ENCODE measurements around the gene LTB4R2.

The LTB4R2 gene

DNA sequence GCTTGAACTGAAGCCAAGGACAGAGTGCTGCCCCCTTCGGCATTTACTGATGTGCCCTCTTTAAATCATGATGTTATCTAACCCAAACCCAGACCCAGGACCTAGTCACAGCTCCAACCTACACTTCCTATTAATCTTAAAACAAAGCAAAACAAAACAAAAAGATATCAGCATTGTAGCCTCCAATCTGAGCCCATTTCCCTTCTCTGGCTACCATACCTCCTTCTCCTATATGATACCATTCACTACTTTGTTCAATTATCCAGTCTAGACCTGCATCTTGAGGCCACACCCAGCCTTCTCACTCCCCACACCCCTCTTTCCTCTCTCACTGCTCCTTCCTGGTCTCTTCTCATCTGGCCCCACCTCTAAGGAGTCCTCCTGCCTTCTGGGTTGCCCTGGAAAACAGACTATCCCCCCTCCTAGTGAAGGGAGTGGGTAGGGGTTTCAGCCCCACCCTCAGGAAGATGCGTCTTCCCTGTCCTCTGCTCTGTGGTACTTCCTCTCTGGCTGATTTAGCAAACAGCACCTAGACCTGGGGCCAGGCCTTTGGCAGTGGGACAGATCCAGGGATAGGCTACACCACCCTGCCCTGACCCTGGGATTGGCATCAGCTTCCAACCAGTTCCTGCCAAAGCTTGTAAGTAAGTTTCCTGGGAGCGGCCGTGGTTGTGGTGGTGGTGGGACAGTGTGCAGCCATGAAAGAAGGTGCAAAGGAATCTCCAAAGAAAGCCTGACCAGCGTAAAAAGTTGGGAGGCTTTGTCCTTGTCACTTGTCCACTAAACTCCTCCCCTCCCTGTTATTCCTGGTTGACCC, 4.6 kb downstream of the LTB4R2 start:
- FAIRE-seq = no peak
- no peak for DNase-seq (ENCODE audit: insufficient read length, low spot score)

DNA sequence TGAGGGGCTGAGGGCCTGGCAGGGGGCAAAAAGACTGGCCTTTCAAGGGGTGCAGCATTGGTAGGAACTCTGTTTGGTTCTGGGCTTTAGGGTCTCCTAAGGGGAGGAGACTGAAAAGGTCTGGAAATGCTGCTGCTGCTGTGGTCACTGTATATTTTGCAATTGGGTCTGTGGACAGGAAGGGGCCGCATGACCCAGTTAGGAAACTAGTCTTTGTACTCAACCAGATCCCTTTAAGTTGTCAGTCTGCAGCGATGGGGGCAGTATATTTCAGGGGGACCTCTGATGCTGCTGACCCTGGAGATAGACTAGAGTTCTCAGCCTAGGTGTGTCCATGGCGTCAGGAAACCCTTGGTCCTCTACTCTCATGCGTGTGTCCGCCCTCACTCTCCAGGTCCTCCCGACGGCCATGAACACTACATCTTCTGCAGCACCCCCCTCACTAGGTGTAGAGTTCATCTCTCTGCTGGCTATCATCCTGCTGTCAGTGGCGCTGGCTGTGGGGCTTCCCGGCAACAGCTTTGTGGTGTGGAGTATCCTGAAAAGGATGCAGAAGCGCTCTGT, 5.4 kb downstream of the LTB4R2 start:
- FAIRE-seq (no peak), DNase-seq (ENCODE audit: insufficient read length, low spot score) (no peak)
- TF ChIP-seq POLR2A (IDR thresholded peaks at IDR 0.05; ENCODE audit: low read depth, low read length) (no peak), POLR2AphosphoS5 (IDR thresholded peaks at IDR 0.05; ENCODE audit: low read depth, low read length) (no peak)

More for the DNA sequence above, 4.6 kb downstream of the LTB4R2 start:
- TF ChIP-seq POLR2A (IDR thresholded peaks at IDR 0.05; ENCODE audit: low read depth, low read length) = no peak
- TF ChIP-seq POLR2AphosphoS5 (IDR thresholded peaks at IDR 0.05; ENCODE audit: low read depth, low read length) = no peak
- no peak for TF ChIP-seq TAF1 (IDR thresholded peaks at IDR 0.05; ENCODE audit: low read depth, low read length)
- TF ChIP-seq PAX5 (IDR thresholded peaks at IDR 0.05; ENCODE audit: insufficient read depth, low read length, severe bottlenecking) = no peak
- TF ChIP-seq SPI1 (IDR thresholded peaks at IDR 0.05; ENCODE audit: low read depth, low read length) = no peak
- TF ChIP-seq POU2F2 (IDR thresholded peaks at IDR 0.05; ENCODE audit: low read depth, low read length) = no peak

DNA sequence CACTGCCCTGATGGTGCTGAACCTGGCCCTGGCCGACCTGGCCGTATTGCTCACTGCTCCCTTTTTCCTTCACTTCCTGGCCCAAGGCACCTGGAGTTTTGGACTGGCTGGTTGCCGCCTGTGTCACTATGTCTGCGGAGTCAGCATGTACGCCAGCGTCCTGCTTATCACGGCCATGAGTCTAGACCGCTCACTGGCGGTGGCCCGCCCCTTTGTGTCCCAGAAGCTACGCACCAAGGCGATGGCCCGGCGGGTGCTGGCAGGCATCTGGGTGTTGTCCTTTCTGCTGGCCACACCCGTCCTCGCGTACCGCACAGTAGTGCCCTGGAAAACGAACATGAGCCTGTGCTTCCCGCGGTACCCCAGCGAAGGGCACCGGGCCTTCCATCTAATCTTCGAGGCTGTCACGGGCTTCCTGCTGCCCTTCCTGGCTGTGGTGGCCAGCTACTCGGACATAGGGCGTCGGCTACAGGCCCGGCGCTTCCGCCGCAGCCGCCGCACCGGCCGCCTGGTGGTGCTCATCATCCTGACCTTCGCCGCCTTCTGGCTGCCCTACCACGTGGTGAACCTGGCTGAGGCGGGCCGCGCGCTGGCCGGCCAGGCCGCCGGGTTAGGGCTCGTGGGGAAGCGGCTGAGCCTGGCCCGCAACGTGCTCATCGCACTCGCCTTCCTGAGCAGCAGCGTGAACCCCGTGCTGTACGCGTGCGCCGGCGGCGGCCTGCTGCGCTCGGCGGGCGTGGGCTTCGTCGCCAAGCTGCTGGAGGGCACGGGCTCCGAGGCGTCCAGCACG, 6.1 kb downstream of the LTB4R2 start:
- FAIRE-seq (no peak), DNase-seq (ENCODE audit: insufficient read length, low spot score) (no peak)
- no peak for TF ChIP-seq TAF1 (IDR thresholded peaks at IDR 0.05; ENCODE audit: low read depth, low read length)
- no peak for TF ChIP-seq PAX5 (IDR thresholded peaks at IDR 0.05; ENCODE audit: insufficient read depth, low read length, severe bottlenecking)
- no peak for TF ChIP-seq POLR2A (IDR thresholded peaks at IDR 0.05; ENCODE audit: low read depth, low read length)
- no peak for TF ChIP-seq SPI1 (IDR thresholded peaks at IDR 0.05; ENCODE audit: low read depth, low read length)
- TF ChIP-seq POU2F2 (IDR thresholded peaks at IDR 0.05; ENCODE audit: low read depth, low read length) = no peak
- no peak for TF ChIP-seq POLR2AphosphoS5 (IDR thresholded peaks at IDR 0.05; ENCODE audit: low read depth, low read length)

DNA sequence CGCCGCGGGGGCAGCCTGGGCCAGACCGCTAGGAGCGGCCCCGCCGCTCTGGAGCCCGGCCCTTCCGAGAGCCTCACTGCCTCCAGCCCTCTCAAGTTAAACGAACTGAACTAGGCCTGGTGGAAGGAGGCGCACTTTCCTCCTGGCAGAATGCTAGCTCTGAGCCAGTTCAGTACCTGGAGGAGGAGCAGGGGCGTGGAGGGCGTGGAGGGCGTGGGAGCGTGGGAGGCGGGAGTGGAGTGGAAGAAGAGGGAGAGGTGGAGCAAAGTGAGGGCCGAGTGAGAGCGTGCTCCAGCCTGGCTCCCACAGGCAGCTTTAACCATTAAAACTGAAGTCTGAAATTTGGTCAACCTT, 6.6 kb downstream of the LTB4R2 start:
- no peak for TF ChIP-seq PAX5 (IDR thresholded peaks at IDR 0.05; ENCODE audit: insufficient read depth, low read length, severe bottlenecking)
- no peak for TF ChIP-seq TAF1 (IDR thresholded peaks at IDR 0.05; ENCODE audit: low read depth, low read length)
- DNase-seq (ENCODE audit: insufficient read length, low spot score) (no peak), FAIRE-seq (no peak)

GRCh38 chr14:24317141-24317928, 7.4 kb downstream of the LTB4R2 start:
- TF ChIP-seq POLR2AphosphoS5 (IDR thresholded peaks at IDR 0.05; ENCODE audit: low read depth, low read length) (no peak), POLR2A (IDR thresholded peaks at IDR 0.05; ENCODE audit: low read depth, low read length) (no peak), TAF1 (IDR thresholded peaks at IDR 0.05; ENCODE audit: low read depth, low read length) (no peak), PAX5 (IDR thresholded peaks at IDR 0.05; ENCODE audit: insufficient read depth, low read length, severe bottlenecking) (no peak), SPI1 (IDR thresholded peaks at IDR 0.05; ENCODE audit: low read depth, low read length) (no peak), POU2F2 (IDR thresholded peaks at IDR 0.05; ENCODE audit: low read depth, low read length) (no peak)
- DNase-seq (ENCODE audit: insufficient read length, low spot score) = no peak
- no peak for FAIRE-seq

- TF ChIP-seq PAX5 (IDR thresholded peaks at IDR 0.05; ENCODE audit: insufficient read depth, low read length, severe bottlenecking) (no peak), SPI1 (IDR thresholded peaks at IDR 0.05; ENCODE audit: low read depth, low read length) (no peak), TAF1 (IDR thresholded peaks at IDR 0.05; ENCODE audit: low read depth, low read length) (no peak), POLR2AphosphoS5 (IDR thresholded peaks at IDR 0.05; ENCODE audit: low read depth, low read length) (no peak), POU2F2 (IDR thresholded peaks at IDR 0.05; ENCODE audit: low read depth, low read length) (no peak), POLR2A (IDR thresholded peaks at IDR 0.05; ENCODE audit: low read depth, low read length) (no peak)
- DNase-seq (ENCODE audit: insufficient read length, low spot score) = no peak
- no peak for FAIRE-seq
Observed at GRCh38 chr14:24321212-24321975, 11.5 kb downstream of the LTB4R2 start.

- FAIRE-seq (no peak), DNase-seq (ENCODE audit: insufficient read length, low spot score) (no peak)
- no peak for TF ChIP-seq POLR2A (IDR thresholded peaks at IDR 0.05; ENCODE audit: low read depth, low read length)
- TF ChIP-seq SPI1 (IDR thresholded peaks at IDR 0.05; ENCODE audit: low read depth, low read length) = no peak
- TF ChIP-seq PAX5 (IDR thresholded peaks at IDR 0.05; ENCODE audit: insufficient read depth, low read length, severe bottlenecking) = no peak
- TF ChIP-seq POU2F2 (IDR thresholded peaks at IDR 0.05; ENCODE audit: low read depth, low read length) = no peak
- TF ChIP-seq POLR2AphosphoS5 (IDR thresholded peaks at IDR 0.05; ENCODE audit: low read depth, low read length) = no peak
- TF ChIP-seq TAF1 (IDR thresholded peaks at IDR 0.05; ENCODE audit: low read depth, low read length) = no peak
Observed at GRCh38 chr14:24322672-24323071, 12.7 kb downstream of the LTB4R2 start.

- DNase-seq (ENCODE audit: insufficient read length, low spot score) = no peak
- no peak for FAIRE-seq
- no peak for TF ChIP-seq POU2F2 (IDR thresholded peaks at IDR 0.05; ENCODE audit: low read depth, low read length)
- no peak for TF ChIP-seq POLR2AphosphoS5 (IDR thresholded peaks at IDR 0.05; ENCODE audit: low read depth, low read length)
- TF ChIP-seq POLR2A (IDR thresholded peaks at IDR 0.05; ENCODE audit: low read depth, low read length) = no peak
- TF ChIP-seq SPI1 (IDR thresholded peaks at IDR 0.05; ENCODE audit: low read depth, low read length) = no peak
- TF ChIP-seq TAF1 (IDR thresholded peaks at IDR 0.05; ENCODE audit: low read depth, low read length) = no peak
- TF ChIP-seq PAX5 (IDR thresholded peaks at IDR 0.05; ENCODE audit: insufficient read depth, low read length, severe bottlenecking) = no peak
Observed at GRCh38 chr14:24323341-24323740, 13.4 kb downstream of the LTB4R2 start.

Data from GM12891 (cell line).